ENCODE data around the gene CTIF. TPM values are rescaled to one million over a fixed set of nuclear protein-coding genes. Genes with fewer than 3 reads are reported as not detected.

Gene CTIF
- total RNA-seq, 3 donors from 2014 or later: 13.2 to 50.3 (median 19.6) TPM

- intact Hi-C loops (cut with DNase I, micrococcal nuclease): no loop called here
- H3K4me1 ChIP-seq (ENCODE audit: low read depth): peaks cover 5% of the 10 kb centered on the region
Measured at GRCh38 chr18:48840491-48840877, 301.7 kb downstream of the CTIF start.

GRCh38 chr18:48841381-48842258, 302.8 kb downstream of the CTIF start:
- Histone ChIP-seq H3K4me3 (no peak overlapping the region), H3K9me3 (no peaks in the 10 kb centered on the region), H3K36me3 (ENCODE audit: low read depth) (no peaks in the 10 kb centered on the region), H3K4me1 (ENCODE audit: low read depth) (peaks cover 5% of the 10 kb centered on the region)
- TF ChIP-seq CTCF (IDR thresholded peaks at IDR 0.05): no peak
- intact Hi-C loops (cut with DNase I, micrococcal nuclease): no loop called here
- ATAC-seq (no peak), DNase-seq (peak in 2 of 3 donors; percentile 32 to 56)

More at GRCh38 chr18:48840491-48840877, 301.7 kb downstream of the CTIF start:
- DNase-seq (peak in 2 of 3 donors; percentile 3 to 5), ATAC-seq (no peak)
- Histone ChIP-seq H3K36me3 (ENCODE audit: low read depth) (no peaks in the 10 kb centered on the region), H3K4me3 (no peak overlapping the region), H3K9me3 (no peaks in the 10 kb centered on the region)
- no peak for TF ChIP-seq CTCF (IDR thresholded peaks at IDR 0.05)

GRCh38 chr18:48842259-48843061, 303.6 kb downstream of the CTIF start:
- peak; percentile 33 to 67 (median 45) for DNase-seq
- H3K9me3 ChIP-seq: no peaks in the 10 kb centered on the region
- H3K36me3 ChIP-seq (ENCODE audit: low read depth): no peaks in the 10 kb centered on the region
- peak; percentile 73 for ATAC-seq
- H3K4me1 ChIP-seq (ENCODE audit: low read depth): peaks cover 5% of the 10 kb centered on the region
- intact Hi-C loops (cut with DNase I, micrococcal nuclease): no loop called here
- no peak for TF ChIP-seq CTCF (IDR thresholded peaks at IDR 0.05)
- H3K4me3 ChIP-seq: no peak overlapping the region

- peak; percentile 17 for ATAC-seq
- no peak overlapping the region for H3K4me3 ChIP-seq
- H3K4me1 ChIP-seq (ENCODE audit: low read depth): peaks cover 5% of the 10 kb centered on the region
- intact Hi-C loops (cut with DNase I, micrococcal nuclease): no loop called here
- no peak for TF ChIP-seq CTCF (IDR thresholded peaks at IDR 0.05)
- no peaks in the 10 kb centered on the region for H3K36me3 ChIP-seq (ENCODE audit: low read depth)
- DNase-seq: peak in 2 of 3 donors; percentile 11 to 40
- no peaks in the 10 kb centered on the region for H3K9me3 ChIP-seq
Measured at GRCh38 chr18:48843162-48843561, 304.3 kb downstream of the CTIF start.

GRCh38 chr18:48843596-48843995, 304.8 kb downstream of the CTIF start:
- no peak for ATAC-seq
- H3K4me3 ChIP-seq: no peak overlapping the region

More at GRCh38 chr18:48843596-48843995, 304.8 kb downstream of the CTIF start:
- intact Hi-C loops (cut with DNase I, micrococcal nuclease): no loop called here
- Histone ChIP-seq H3K36me3 (ENCODE audit: low read depth) (no peaks in the 10 kb centered on the region), H3K4me1 (ENCODE audit: low read depth) (peaks cover 5% of the 10 kb centered on the region), H3K9me3 (no peaks in the 10 kb centered on the region)
- peak in 1 of 3 donors; percentile 10 for DNase-seq
- no peak for TF ChIP-seq CTCF (IDR thresholded peaks at IDR 0.05)

Data from mucosa of descending colon (tissue), 3 donors.